ENCODE measurements around the gene TCAP. TPM values are rescaled to one million over a fixed set of nuclear protein-coding genes. Genes with fewer than 3 reads are reported as not detected.

The TCAP gene
- total RNA-seq, 1 donor from 2014 or later, result 2.1 TPM

DNA sequence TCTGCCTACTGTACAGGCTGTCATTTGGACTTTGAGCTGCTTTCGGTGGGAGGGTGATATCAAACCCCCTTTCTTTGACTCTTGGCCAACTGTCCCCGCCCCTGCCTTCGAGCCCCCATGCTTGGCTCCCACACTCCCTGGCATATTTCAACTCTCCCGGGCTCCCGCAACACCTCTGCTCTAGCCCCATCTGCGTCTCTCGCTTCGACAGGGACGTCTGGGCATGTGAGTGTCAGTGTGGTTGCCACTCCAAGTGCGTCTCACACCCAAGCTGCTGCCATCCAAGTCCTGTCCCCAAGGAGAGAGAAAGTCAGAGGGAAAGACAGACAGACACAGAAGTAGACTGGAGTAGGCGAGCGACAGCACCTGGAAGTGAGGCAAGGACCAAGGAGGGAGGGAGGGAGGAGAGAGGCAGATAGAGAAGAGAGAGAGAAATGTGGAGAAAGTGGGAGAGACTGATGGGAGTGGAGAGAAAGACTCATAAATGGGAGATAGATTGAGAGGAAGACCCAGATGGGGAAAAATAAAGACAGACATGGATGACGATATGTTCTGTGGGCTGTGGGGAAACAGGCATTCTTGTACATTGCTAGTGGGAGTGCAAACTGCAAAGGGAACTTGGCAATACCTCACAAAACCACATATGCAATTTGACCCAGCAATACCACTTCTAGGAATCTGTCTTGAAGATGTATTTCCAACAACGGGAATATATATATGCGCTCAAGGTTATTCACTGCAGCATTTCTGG is 16.4 kb upstream of the TCAP start:
- no peak for DNase-seq (ENCODE audit: extremely low read depth, low read depth, low spot score)

DNA sequence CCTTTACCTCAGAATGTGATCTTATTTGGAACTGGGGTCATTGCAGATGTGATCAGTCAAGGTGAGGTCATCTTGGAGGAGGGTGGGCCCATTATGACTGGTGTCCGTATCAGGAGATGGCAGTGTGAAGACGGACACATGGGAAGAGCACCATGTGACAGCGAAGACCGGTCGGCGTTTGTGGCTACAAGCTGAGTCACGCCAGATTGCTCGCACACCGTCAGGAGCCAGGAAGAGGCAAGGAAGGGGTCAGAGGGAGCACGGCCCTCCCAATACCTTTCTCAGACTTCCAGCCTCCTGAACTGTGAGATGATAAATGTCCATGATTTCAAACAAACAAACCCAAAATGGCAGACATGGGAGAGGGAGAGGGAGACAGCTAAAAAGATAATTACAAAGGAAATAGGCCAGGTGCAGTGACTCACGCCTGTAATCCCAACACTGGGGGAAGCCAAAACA is 15.0 kb upstream of the TCAP start:
- DNase-seq (ENCODE audit: extremely low read depth, low read depth, low spot score), result no peak

DNA sequence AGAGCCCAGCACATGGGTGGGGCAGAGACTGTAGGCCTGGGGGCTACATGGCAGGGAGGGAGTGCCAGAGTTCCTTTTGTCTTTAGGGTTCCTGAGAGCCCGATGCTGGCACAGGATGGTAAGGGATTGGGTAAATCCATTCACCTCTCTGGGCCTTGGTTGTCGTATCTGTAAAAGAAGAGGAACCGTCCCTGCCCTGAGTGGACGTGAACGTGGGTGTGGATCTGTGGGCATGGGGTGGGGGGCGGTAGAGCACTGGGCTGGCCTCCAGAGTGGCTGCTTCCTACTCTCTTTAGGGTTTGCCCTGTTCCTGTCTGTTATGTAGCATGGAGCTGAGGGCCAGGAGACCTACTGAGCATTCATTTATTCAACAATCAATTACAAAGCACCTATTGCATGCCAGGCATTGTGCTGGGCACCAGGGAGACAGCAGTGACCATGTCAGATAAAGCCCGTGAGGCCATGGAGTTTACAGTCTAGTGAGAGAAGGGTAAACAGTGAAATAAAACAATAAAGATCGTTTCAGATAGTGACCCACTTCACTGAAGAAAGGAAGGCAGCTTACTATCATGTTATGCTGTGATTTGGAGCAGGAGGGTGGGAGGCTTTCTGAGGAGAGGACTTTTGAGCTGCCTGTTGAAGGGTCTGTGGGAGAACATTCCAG is 13.1 kb upstream of the TCAP start:
- no peak for DNase-seq (ENCODE audit: extremely low read depth, low read depth, low spot score)

DNA sequence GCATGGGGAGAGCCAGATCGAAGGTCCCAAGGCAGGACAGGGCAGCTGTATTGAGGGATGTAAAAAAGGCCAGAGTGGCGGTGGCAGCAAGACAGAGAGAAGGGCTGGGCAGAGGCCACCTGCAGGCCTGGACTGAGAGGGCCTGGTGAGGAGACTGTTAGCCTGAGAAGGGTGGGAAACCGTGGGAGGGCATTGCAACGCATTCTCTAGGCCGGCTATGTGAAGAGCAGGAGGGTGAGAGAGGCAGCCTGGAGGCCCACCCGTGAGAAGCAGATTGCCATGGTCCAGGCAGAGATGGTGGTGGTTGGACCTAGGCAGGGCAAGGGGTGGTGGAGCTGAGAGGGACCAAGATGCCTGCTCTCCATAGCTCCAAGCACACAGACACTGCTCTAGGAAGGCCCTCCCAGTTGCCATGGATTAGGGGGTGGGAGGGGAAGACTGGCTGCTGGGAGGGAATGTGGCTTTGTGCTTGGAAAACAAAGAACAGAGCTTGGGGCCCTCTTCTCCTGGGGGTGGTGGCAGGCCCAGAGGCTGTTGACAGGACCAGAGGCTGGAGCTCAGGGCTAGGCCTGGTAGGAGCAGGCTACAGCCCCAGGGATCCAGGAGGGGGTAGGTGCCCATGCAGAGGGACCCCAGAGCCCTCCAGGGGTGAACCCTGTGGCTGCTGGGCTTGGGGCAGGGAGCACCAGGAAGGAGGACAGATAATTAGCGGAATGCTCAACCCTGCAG is 12.4 kb upstream of the TCAP start:
- DNase-seq (ENCODE audit: extremely low read depth, low read depth, low spot score), result no peak

DNA sequence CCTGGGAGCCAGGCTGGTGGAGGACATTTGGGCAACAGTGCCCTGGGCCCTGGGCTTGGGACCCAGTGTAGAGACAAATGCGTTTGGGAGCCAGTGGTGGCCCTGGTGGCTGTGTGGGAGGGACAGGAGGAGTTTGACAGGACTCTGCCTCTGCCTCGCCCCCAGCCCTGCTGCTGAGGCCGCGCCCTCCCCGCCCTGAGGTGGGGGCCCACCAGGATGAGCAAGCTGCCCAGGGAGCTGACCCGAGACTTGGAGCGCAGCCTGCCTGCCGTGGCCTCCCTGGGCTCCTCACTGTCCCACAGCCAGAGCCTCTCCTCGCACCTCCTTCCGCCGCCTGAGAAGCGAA is 11.9 kb upstream of the TCAP start:
- DNase-seq (ENCODE audit: extremely low read depth, low read depth, low spot score), result no peak

DNA sequence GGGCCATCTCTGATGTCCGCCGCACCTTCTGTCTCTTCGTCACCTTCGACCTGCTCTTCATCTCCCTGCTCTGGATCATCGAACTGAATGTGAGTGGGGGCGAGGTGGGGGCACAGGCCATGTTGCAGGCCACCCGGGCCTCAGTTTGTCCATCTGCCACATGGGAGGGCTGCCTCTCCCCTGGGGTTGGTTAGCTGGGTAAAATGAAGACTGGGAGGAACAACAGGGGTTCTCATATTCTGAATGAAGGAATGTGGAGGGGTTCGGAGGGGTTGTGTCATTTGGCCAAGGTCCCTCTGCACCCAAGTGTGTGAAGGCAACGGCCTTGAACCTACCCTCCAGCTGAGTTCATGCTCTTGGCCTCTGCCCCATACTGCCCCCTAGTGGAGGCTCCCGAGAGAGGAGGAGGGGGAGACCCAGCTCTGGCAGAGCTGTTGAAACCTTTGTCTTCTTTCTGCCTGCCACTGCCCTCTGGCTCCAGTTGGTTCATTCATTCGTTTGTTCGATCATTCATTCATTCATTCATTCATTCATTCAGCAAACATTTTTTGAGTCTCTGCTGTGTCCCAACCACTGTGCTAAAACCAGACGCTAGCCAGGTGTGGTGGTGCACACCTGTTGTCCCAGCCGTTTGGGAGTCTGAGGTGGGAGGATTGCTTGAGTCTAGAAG is 11.4 kb upstream of the TCAP start:
- no peak for DNase-seq (ENCODE audit: extremely low read depth, low read depth, low spot score)

DNA sequence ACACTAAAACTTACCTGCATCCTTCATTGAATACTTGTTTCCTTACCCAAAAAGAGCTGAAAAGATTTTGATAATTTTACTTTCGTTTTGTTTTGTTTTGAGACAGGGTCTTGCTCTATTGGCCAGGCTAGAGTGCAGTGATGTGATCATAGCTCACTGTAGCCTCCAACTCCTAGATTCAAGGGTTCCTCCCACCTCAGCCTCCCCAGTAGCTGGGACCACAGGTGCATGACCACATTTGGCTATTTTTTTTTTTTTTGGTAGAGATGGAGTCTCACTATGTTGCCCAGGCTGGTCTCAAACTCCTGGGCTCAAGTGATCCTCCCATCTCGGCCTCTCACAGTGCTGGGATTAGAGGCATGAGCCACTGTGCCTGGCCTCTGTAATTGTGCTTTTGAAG is 10.0 kb upstream of the TCAP start:
- DNase-seq (ENCODE audit: extremely low read depth, low read depth, low spot score), result no peak

DNA sequence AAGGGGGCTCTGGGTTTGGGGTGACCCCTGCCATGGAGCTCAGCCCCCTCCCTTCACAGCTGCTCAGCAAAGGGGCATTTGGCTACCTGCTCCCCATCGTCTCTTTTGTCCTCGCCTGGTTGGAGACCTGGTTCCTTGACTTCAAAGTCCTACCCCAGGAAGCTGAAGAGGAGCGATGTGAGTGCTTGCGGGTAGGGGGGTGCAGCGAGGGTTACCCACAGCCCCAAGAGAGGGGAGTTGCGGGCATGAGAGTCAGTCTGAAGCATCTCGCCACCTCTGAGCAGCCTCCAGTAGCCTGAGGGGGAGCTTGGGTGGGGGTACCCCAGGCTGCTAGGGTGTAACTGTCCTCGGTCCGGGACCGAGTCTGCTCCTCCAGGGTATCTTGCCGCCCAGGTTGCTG is 6.8 kb upstream of the TCAP start:
- no peak for DNase-seq (ENCODE audit: extremely low read depth, low read depth, low spot score)

DNA sequence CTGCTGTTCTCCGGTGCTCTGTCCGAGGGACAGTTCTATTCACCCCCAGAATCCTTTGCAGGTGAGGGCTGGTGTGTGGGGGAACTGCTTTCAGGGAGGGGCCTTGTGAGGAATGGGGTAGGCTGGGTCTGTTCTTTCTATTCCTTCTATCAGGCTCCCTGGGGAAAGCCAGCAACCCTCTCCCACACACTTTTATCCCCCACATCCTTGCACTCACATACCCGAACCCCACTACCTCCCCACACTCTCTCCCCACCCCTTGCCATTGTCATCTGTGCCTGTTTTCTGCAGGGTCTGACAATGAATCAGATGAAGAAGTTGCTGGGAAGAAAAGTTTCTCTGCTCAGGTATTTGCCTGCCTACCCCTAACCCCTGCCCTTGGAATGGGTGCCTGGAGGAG is 6.4 kb upstream of the TCAP start:
- no peak for DNase-seq (ENCODE audit: extremely low read depth, low read depth, low spot score)

DNA sequence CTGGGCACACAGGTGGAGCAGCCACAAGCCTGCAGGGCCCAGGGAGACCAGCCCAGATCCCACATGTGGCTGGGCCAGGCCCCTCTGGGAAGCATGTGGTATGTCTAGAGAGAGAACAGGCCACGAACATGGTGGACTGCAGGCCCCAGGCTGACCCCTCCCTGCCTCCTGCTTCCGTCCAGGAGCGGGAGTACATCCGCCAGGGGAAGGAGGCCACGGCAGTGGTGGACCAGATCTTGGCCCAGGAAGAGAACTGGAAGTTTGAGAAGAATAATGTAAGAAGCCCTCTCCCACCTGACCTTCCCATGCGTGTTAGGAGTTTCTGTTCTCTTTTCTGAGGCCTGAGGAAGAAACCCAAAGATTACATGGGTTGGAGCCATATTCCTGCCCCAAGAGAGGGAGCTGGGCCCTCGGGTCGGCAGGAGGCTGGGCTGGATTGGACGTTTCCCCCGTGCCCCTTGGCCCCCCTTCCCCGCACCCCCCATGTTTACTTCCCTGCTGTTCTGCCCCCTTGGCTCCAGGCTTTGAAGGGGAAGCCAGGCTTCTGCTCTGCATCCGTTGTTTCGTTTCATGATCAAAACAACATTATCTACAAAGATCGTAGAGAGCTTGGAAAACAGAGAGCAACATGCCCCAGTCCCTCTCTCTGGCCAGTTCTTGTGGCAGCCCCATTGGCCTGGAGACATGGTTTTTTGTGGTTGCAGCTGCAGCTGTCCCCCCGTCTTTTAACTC is 5.7 kb upstream of the TCAP start:
- no peak for DNase-seq (ENCODE audit: extremely low read depth, low read depth, low spot score)

DNA sequence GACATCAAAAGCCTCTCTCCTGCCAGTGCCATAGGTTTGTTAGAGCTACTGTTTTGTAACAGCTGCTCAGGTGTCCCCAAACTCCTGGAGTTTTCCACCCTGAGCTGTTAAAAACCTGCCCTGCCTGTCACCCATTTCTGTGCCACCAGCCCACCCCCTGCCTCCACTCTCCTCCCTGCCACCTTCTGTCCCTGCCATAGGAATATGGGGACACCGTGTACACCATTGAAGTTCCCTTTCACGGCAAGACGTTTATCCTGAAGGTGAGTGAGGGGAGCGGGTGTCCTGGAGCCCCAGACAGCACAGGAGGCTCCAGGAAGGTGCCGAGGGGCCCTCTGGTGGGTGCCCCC is 5.2 kb upstream of the TCAP start:
- DNase-seq (ENCODE audit: extremely low read depth, low read depth, low spot score), result no peak

DNA sequence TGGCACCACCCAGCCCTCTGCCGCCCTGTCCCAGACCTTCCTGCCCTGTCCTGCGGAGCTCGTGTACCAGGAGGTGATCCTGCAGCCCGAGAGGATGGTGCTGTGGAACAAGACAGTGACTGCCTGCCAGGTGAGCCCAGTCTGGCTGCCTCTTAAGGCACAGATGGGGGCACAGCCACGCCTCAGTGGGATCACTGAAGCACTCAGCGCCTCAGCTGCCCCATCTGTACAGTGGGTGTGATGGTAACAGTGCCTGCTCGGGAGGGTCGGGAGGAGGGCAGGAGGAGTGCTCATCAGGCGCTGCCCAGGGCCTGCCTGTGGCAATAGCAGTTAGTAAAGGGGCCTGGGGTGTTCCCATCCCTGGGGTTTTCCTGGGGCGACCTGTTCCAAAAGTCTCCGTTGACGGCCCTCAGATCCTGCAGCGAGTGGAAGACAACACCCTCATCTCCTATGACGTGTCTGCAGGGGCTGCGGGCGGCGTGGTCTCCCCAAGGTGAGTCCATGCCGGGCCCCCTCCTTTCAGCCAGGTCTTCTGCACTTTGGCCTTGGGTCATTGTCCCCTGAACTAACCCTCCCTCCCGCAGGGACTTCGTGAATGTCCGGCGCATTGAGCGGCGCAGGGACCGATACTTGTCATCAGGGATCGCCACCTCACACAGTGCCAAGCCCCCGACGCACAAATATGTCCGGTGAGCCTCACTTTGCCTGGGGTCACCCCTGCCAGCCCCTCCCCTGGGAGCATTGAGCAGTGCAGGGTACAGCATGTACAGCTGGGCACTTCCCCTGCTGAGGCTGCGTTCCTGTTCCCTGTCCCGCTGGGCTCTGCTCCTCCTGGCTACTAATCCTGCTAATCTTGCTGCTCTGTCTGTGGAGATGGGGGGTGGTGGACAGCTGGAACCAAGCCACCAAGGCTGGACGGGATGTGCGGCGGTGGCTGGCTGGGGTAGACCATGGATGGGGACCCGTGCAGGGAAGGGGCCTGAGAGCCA is 4.5 kb upstream of the TCAP start:
- no peak for DNase-seq (ENCODE audit: extremely low read depth, low read depth, low spot score)

DNA sequence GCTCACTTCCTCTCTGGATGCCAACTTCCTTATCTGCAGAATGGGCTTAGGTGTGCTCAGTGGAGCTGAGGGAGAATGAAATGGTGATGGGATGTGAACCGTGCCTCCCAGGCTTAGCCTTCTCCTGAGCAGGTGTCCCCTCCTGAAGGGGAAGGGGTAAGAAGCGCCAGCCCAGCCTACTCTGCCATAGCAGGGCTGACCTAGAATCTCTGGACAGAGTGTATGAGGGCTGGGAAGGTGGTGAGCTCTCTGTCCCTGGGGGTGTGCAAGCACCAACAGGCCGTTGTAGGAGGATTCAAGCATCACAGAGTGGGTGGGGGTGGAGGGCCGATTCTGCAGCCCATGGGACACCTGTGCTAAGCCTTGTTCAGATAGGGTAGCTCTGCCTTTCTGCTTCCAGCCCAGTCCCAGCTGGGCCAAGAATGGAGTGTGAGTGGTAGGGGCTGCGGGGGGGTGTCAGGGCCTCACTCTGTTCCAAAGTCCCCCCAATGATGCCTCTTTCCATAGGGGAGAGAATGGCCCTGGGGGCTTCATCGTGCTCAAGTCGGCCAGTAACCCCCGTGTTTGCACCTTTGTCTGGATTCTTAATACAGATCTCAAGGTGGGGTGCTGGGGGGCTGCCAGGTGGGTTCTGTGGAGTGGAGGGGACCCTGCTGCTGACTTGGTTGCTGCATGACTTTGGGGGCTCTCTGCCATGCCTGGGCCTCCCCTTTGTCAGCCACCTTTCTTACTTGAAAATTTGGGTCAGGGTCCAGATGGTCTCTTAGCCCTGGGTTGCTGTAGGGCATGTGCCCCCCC is 3.2 kb upstream of the TCAP start:
- no peak for DNase-seq (ENCODE audit: extremely low read depth, low read depth, low spot score)

DNA sequence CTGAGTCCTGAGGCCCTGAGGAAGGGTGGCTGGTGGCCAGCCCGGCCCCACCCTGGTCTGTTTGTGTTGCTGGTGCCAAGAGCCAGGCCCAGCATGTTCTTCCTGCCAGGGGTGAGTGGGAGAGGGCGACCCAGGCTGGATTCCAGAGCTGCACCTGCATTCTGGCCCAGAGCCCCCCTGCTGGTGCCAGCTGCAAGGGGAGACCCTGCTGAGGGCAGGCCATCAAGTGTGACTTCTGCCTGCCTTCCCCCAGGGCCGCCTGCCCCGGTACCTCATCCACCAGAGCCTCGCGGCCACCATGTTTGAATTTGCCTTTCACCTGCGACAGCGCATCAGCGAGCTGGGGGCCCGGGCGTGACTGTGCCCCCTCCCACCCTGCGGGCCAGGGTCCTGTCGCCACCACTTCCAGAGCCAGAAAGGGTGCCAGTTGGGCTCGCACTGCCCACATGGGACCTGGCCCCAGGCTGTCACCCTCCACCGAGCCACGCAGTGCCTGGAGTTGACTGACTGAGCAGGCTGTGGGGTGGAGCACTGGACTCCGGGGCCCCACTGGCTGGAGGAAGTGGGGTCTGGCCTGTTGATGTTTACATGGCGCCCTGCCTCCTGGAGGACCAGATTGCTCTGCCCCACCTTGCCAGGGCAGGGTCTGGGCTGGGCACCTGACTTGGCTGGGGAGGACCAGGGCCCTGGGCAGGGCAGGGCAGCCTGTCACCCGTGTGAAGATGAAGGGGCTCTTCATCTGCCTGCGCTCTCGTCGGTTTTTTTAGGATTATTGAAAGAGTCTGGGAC is 2.4 kb upstream of the TCAP start:
- DNase-seq (ENCODE audit: extremely low read depth, low read depth, low spot score), result no peak

DNA sequence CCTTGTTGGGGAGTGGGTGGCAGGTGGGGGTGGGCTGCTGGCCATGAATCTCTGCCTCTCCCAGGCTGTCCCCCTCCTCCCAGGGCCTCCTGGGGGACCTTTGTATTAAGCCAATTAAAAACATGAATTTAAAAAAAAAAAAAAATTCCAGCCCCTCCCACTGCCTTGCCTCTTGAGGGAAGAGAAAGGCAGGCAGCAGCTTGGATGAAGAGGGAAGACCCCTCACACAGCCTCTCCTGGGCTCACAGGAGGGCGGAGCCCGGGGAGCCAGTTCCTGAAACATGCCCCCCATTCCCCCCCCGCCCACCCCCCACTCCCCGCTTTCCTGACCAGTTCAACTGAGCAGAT is 1.8 kb upstream of the TCAP start:
- no peak for DNase-seq (ENCODE audit: extremely low read depth, low read depth, low spot score)

DNA sequence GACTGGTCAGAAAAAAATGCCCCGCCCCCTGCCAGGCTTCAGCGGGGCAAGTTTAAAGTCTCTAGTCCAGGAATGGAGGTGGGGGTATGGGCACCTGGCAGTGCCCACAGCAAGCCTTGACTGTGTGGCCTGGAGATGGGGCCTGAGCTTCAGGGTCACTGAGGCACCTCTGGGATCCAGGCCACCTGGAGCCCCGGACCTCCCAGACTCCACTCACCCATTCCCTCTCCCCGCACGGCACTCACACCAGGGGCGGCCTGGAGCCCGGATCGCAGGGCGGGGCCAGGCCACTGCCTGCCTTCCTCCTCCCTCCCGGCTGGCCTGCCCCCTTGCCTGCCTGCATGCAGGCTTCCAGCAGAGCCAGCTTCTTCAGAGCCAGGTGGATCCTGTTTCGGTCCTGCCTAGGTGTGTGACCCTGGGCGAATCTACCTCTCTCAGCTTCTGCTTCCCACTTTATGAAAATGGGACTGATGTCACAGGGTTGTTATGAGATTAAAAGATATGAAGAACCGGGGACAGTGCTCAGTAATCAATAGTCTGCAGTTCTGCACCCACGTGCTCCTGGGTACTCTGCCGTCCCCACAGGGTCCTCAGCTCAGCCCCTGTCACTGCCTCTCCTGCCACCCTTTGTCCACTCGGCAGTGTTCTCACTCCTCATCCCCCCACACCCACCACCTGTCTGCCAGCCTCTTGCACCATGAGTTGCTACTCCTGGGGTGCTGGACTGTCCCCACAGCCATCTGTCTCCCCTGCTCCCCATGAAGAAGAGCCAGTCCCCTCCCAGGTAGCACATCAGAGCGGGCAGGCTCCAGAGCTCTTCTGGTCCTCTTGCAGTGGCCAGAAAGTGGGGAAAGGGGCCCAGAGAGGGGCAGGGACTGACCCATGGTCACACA is 1.2 kb upstream of the TCAP start:
- no peak for DNase-seq (ENCODE audit: extremely low read depth, low read depth, low spot score)

DNA sequence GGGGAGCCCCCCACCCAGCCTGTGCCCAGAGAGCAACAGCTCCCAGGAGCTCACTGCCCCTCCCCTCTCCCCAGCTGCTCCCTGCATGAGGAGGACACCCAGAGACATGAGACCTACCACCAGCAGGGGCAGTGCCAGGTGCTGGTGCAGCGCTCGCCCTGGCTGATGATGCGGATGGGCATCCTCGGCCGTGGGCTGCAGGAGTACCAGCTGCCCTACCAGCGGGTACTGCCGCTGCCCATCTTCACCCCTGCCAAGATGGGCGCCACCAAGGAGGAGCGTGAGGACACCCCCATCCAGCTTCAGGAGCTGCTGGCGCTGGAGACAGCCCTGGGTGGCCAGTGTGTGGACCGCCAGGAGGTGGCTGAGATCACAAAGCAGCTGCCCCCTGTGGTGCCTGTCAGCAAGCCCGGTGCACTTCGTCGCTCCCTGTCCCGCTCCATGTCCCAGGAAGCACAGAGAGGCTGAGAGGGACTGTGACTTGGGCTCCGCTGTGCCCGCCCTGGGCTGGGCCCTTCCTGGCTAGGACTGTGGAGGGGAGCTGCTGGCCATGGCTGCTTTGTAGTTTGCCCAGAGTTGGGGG is 584 bp downstream of the TCAP start:
- DNase-seq (ENCODE audit: extremely low read depth, low read depth, low spot score), result no peak
